ENCODE measurements around the gene CDR2L. TPM values are rescaled to one million over a fixed set of nuclear protein-coding genes. Genes with fewer than 3 reads are reported as not detected.

The CDR2L gene
- total and polyA plus RNA-seq, 2 experiments from 2014 or later = 8.0 to 16.4 TPM

GRCh38 chr17:74987909-74988711 is 678 bp downstream of the CDR2L start:
- peak overlapping the region; percentile 73 for H3K27ac ChIP-seq
- no peaks in the 10 kb centered on the region for H3K4me1 ChIP-seq (ENCODE audit: low read depth)
- H3K4me3 ChIP-seq = peak overlapping the region; percentile 83
- H3K27me3 ChIP-seq = no peaks in the 10 kb centered on the region
- H3K9me3 ChIP-seq (ENCODE audit: low read depth) = no peaks in the 10 kb centered on the region
- DNase-seq (ENCODE audit: low read depth in 1 of 2, low spot score in 1 of 2) = peak; percentile 70 to 73
- peak; percentile 36 for TF ChIP-seq CTCF (IDR thresholded peaks at IDR 0.05; ENCODE audit: low read depth, low read length)
- H3K36me3 ChIP-seq = no peaks in the 10 kb centered on the region

- no peak for DNase-seq (ENCODE audit: low read depth in 1 of 2, low spot score in 1 of 2)
- no peaks in the 10 kb centered on the region for H3K27me3 ChIP-seq
These were observed 3.2 kb downstream of the CDR2L start for GRCh38 chr17:74990581-74991105.

GRCh38 chr17:74992223-74992622 is 4.8 kb downstream of the CDR2L start:
- no peak for TF ChIP-seq CTCF (IDR thresholded peaks at IDR 0.05; ENCODE audit: low read depth, low read length)
- Histone ChIP-seq H3K4me3 (no peak overlapping the region), H3K4me1 (ENCODE audit: low read depth) (no peaks in the 10 kb centered on the region), H3K27ac (no peak overlapping the region), H3K27me3 (no peaks in the 10 kb centered on the region), H3K9me3 (ENCODE audit: low read depth) (no peaks in the 10 kb centered on the region), H3K36me3 (no peaks in the 10 kb centered on the region)
- DNase-seq (ENCODE audit: low read depth in 1 of 2, low spot score in 1 of 2) = no peak

More at GRCh38 chr17:74990581-74991105, 3.2 kb downstream of the CDR2L start:
- Histone ChIP-seq H3K4me3 (no peak overlapping the region), H3K36me3 (no peaks in the 10 kb centered on the region), H3K27ac (no peak overlapping the region), H3K4me1 (ENCODE audit: low read depth) (no peaks in the 10 kb centered on the region), H3K9me3 (ENCODE audit: low read depth) (no peaks in the 10 kb centered on the region)
- no peak for TF ChIP-seq CTCF (IDR thresholded peaks at IDR 0.05; ENCODE audit: low read depth, low read length)

GRCh38 chr17:74994440-74994839 is 7.0 kb downstream of the CDR2L start:
- no peaks in the 10 kb centered on the region for H3K9me3 ChIP-seq (ENCODE audit: low read depth)
- H3K27me3 ChIP-seq = no peaks in the 10 kb centered on the region
- no peak overlapping the region for H3K4me3 ChIP-seq
- H3K4me1 ChIP-seq (ENCODE audit: low read depth) = peaks cover 6% of the 10 kb centered on the region
- TF ChIP-seq CTCF (IDR thresholded peaks at IDR 0.05; ENCODE audit: low read depth, low read length) = no peak
- no peak overlapping the region for H3K27ac ChIP-seq
- peak in 1 of 2 donors; percentile 87 for DNase-seq (ENCODE audit: low read depth in 1 of 2, low spot score in 1 of 2)
- no peaks in the 10 kb centered on the region for H3K36me3 ChIP-seq

- Histone ChIP-seq H3K4me1 (ENCODE audit: low read depth) (peaks cover 6% of the 10 kb centered on the region), H3K9me3 (ENCODE audit: low read depth) (no peaks in the 10 kb centered on the region), H3K27me3 (no peaks in the 10 kb centered on the region), H3K4me3 (no peak overlapping the region), H3K27ac (no peak overlapping the region), H3K36me3 (no peaks in the 10 kb centered on the region)
- DNase-seq (ENCODE audit: low read depth in 1 of 2, low spot score in 1 of 2) = no peak
- no peak for TF ChIP-seq CTCF (IDR thresholded peaks at IDR 0.05; ENCODE audit: low read depth, low read length)
These were observed 8.4 kb downstream of the CDR2L start for GRCh38 chr17:74995847-74996246.

All from cardiac muscle cell (in vitro differentiated cells and primary cell).